C4-2B (cell line): ENCODE data around the gene MSI2.

Source experiments
- H3K27ac ChIP-seq: fragments of 450-650 bp; 2 replicates; pipeline ENCODE4 v1.5.1; 2017
- CTCF ChIP-seq: fragments of 450-650 bp; conservative IDR thresholded peaks from 2 replicates; pipeline ENCODE4 v1.5.1; 2017; ENCODE audit warnings: mild to moderate bottlenecking
- ZFX ChIP-seq: fragments of 450-650 bp; IDR thresholded peaks from 2 replicates; pipeline ENCODE4 v1.6.1; 2017

MSI2 gene

GRCh38 chr17:57594767-57595166, 338.4 kb downstream of the MSI2 start:
- H3K27ac ChIP-seq: no peak overlapping the region

GRCh38 chr17:57595426-57595825, 339.1 kb downstream of the MSI2 start:
- H3K27ac ChIP-seq: no peak overlapping the region
- no peak for TF ChIP-seq ZFX
- TF ChIP-seq CTCF: no peak

More at GRCh38 chr17:57594767-57595166, 338.4 kb downstream of the MSI2 start:
- TF ChIP-seq CTCF (no peak), ZFX (no peak)

- H3K27ac ChIP-seq: no peak overlapping the region
- TF ChIP-seq ZFX (no peak), CTCF (no peak)
Observed at GRCh38 chr17:57595947-57596695, 339.8 kb downstream of the MSI2 start.

GRCh38 chr17:57597101-57597500, 340.8 kb downstream of the MSI2 start:
- no peak overlapping the region for H3K27ac ChIP-seq
- TF ChIP-seq ZFX: no peak
- TF ChIP-seq CTCF: no peak

- no peak overlapping the region for H3K27ac ChIP-seq
- TF ChIP-seq CTCF: peak; percentile 95
- no peak for TF ChIP-seq ZFX
Observed at GRCh38 chr17:57597531-57598453, 341.5 kb downstream of the MSI2 start.

GRCh38 chr17:57599271-57600045, 343.1 kb downstream of the MSI2 start:
- no peak overlapping the region for H3K27ac ChIP-seq
- TF ChIP-seq CTCF (no peak), ZFX (no peak)
